Pancreas (tissue), 10 donors: ENCODE data around the gene VPS37C. TPM values are rescaled to one million over a fixed set of nuclear protein-coding genes. Genes with fewer than 3 reads are reported as not detected.
"Not testable (repeated sequence)": the region's sequence is repeated elsewhere in the genome, so short reads cannot be mapped to it uniquely, and the experiment has no call there.

Source experiments
- ATAC-seq, 4 donors: fragments of 200-7000 bp; cut with Tn5 transposase; one replicate each; pipeline versions ENCODE4 v1.8.0 to v1.9.1; 2020; ENCODE audit warnings: mild to moderate bottlenecking in 4 of 4, moderate library complexity in 4 of 4
- DNase-seq, 6 donors: peaks; one replicate each; pipeline ENCODE4 v3.0.0-alpha.2; 2020
- FAIRE-seq: peaks from 2 replicates; lab custom pipeline; 2012; peaks lifted over from hg19 to GRCh38; lab: Jason Lieb, UNC
- H3K27ac ChIP-seq, 4 donors: fragments of 200-600 bp; sonication (generic); 1 replicate in 3 of 4; 2 replicates in 1 of 4; pipeline versions ENCODE4 v1.5.0 to v1.8.0; 2020
- H3K27me3 ChIP-seq, 4 donors: fragments of 200-600 bp; one replicate each; pipeline ENCODE4 v1.8.0; 2021
- H3K36me3 ChIP-seq, 3 donors: fragments of 200-600 bp; sonication (generic) in 1 of 3; one replicate each; pipeline versions ENCODE4 v1.5.0 to v1.8.0; 2020 to 2021
- H3K4me1 ChIP-seq, 3 donors: fragments of 200-600 bp; one replicate each; pipeline ENCODE4 v1.8.0; 2021
- H3K4me3 ChIP-seq, 4 donors: fragments of 200-600 bp; sonication (generic) in 2 of 4; one replicate each; pipeline versions ENCODE4 v1.5.0 to v1.8.0; 2020 to 2021
- H3K9me3 ChIP-seq, 4 donors: fragments of 200-600 bp; one replicate each; pipeline ENCODE4 v1.8.0; 2021
- CTCF ChIP-seq, 4 donors: fragments of 200-600 bp; sonication (generic) in 3 of 4; IDR thresholded peaks; one replicate each; pipeline versions ENCODE4 v1.5.0 to v1.8.0; 2021; ENCODE audit warnings: antibody characterized with exemption in 4 of 4
- WGBS, 2 donors: extraction: QIAGEN DNeasy Blood & Tissue Kit; methylation state at CpG; one replicate each; pipeline ENCODE4 v1.1.7; 2013; 5-methylcytosine and 5-hydroxymethylcytosine counted together
- intact Hi-C, 3 donors: fragments of 100-400 bp; cut with DNase I; formaldehyde crosslinking; loops; one replicate each; pipeline versions ENCODE4 v1.11.1 to v1.14.2; 2022
- polyA plus RNA-seq, 2 donors: library from polyadenylated mRNA; stranded (reverse); fragments of 200-250 nt; gene quantifications; one replicate each; pipeline ENCODE4 v1.2.3, GENCODE V29; 2013
- total RNA-seq, 6 donors: library from RNA; stranded (reverse); fragmentation: NEBNext Ultra II Directional in 4 of 6; extraction: Animal tissue kit (Norgen Biotek cat#: 25700) in 4 of 6; gene quantifications; one replicate each; pipeline versions ENCODE4 v1.2.1 to v1.2.4, GENCODE V29; 2021 to 2023
- donor health status: healthy with polysubstance abuse.
- donor health status: DM: no; HTN: no; CAD: no; lungs with moderate emphysema.
- donor health status: DM: no; HTN: no; CAD: no.
- donor health status: control.
- donor health status: control.
- donor health status: Bipolar disorder and iron deficiency.
- donor health status: DM: yes; HTN: yes; CAD: no.
- donor health status: DM: no; HTN: no; CAD: no.
- donor health status: DM: no; HTN: no; CAD: no.
- donor health status: DM: yes; HTN: yes; CAD: no.

Gene VPS37C
- total and polyA plus RNA-seq, 8 donors = 12.1 to 25.7 (median 16.2) TPM

GRCh38 chr11:61170566-61170965 is 9.3 kb upstream of the VPS37C start:
- TF ChIP-seq CTCF (IDR thresholded peaks at IDR 0.05) = no peak
- Histone ChIP-seq H3K27me3 (no peaks in the 10 kb centered on the region), H3K4me3 (no peak overlapping the region), H3K4me1 (peaks cover 0 to 18% (median 0%) of the 10 kb centered on the region in 3 donors), H3K27ac (no peak overlapping the region), H3K9me3 (no peaks in the 10 kb centered on the region), H3K36me3 (no peaks in the 10 kb centered on the region)
- intact Hi-C loops = no loop called here
- no peak for DNase-seq
- no peak for ATAC-seq
- WGBS, 2 donors = 81 to 85% methylated on average over 9 of the region's 9 CpGs
- no peak for FAIRE-seq

DNA sequence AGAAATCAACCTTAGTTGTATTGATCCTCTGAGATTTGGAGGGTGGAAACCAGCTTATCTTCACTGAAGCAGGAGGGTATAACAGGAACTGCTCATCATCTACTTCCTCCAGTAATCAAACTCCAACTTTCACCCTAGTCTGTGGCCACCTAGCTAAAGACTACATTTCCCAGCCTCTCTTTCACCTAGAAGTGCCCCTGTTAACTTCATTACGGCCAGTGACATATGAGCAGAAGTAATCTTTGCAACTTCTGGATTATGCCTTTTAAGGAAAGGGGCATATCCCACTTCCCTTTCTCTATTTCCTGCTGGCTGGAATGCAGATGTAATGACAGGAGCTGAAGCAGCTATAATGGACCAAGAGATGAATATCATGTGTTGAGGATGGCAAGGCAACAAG is 7.6 kb upstream of the VPS37C start:
- no peaks in the 10 kb centered on the region for H3K36me3 ChIP-seq
- ATAC-seq = no peak
- FAIRE-seq = no peak
- no peak for TF ChIP-seq CTCF (IDR thresholded peaks at IDR 0.05)
- intact Hi-C loops = no loop called here
- H3K27me3 ChIP-seq = no peaks in the 10 kb centered on the region
- H3K27ac ChIP-seq = no peak overlapping the region
- H3K4me1 ChIP-seq = peaks cover 0 to 13% (median 0%) of the 10 kb centered on the region in 3 donors
- no peaks in the 10 kb centered on the region for H3K9me3 ChIP-seq
- no peak overlapping the region for H3K4me3 ChIP-seq
- 89 to 96% methylated on average over 1 of the region's 1 CpG for WGBS, 2 donors
- DNase-seq = no peak

DNA sequence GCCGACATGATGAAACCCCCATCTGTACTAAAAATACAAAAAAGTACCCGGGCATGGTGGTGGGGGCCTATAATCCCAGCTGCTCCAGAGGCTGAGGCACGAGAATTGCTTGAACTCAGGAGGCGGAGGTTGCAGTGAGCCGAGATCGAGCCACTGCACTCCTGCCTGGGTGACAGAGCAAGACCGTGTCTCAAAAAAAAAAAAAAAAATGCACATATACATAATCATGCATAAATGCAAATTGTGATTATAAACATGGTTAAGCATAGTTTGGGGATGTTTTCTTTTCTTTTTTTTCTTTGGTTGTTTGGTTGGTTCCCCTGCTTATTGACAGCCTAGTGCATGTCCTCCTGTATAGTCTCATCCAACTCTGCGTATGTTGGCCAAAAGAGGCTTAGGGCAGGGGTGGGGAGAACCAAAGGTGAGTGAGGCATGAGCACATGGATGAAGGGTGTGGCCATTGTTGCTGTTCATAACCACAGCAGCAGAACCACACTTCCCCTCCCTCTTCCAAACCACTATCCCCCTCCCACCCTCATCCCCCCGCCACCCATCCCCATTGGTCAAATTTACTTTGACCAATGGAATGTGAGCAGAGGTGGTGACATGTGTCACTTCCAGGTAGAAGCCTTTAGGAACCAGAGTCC is 6.9 kb upstream of the VPS37C start:
- H3K27ac ChIP-seq = no peak overlapping the region
- WGBS, 2 donors = 88 to 94% methylated on average over 9 of the region's 9 CpGs
- no peak for TF ChIP-seq CTCF (IDR thresholded peaks at IDR 0.05)

DNA sequence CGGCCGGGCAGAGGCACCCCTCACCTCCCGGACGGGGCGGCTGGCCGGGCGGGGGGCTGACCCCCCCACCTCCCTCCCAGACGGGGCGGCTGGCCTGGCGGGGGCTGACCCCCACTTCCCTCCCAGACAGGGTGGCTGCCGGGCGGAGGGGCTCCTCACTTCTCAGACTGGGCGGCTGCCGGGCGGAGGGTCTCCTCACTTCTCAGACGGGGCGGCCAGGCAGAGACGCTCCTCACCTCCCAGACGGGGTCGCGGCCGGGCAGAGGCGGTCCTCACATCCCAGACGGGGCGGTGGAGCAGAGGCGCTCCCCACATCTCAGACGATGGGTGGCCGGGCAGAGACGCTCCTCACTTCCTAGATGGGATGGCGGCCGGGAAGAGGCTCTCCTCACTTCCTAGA is 5.1 kb upstream of the VPS37C start:
- intact Hi-C loops, FAIRE-seq, H3K9me3 ChIP-seq, H3K4me3 ChIP-seq, ATAC-seq, H3K36me3 ChIP-seq, H3K27me3 ChIP-seq, H3K27ac ChIP-seq, DNase-seq: not testable (repeated sequence)
- H3K4me1 ChIP-seq = peaks cover 0 to 20% (median 4%) of the 10 kb centered on the region in 3 donors
- 92 to 97% methylated on average over 20 to 24 of the region's 31 CpGs for WGBS, 2 donors

More for the DNA sequence above, 6.9 kb upstream of the VPS37C start:
- no peaks in the 10 kb centered on the region for H3K27me3 ChIP-seq
- intact Hi-C loops = no loop called here
- H3K4me3 ChIP-seq = no peak overlapping the region
- H3K36me3 ChIP-seq = no peaks in the 10 kb centered on the region
- ATAC-seq (no peak), FAIRE-seq (no peak), DNase-seq (no peak)
- H3K4me1 ChIP-seq = peaks cover 0 to 10% (median 0%) of the 10 kb centered on the region in 3 donors
- no peaks in the 10 kb centered on the region for H3K9me3 ChIP-seq

DNA sequence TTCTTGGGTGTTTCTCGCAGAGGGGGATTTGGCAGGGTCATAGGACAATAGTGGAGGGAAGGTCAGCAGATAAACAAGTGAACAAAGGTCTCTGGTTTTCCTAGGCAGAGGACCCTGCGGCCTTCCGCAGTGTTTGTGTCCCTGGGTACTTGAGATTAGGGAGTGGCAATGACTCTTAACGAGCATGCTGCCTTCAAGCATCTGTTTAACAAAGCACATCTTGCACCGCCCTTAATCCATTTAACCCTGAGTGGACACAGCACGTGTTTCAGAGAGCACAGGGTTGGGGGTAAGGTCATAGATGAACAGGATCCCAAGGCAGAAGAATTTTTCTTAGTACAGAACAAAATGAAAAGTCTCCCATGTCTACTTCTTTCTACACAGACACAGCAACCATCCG is 4.6 kb upstream of the VPS37C start:
- H3K27me3 ChIP-seq, FAIRE-seq, DNase-seq, H3K36me3 ChIP-seq, H3K4me3 ChIP-seq, H3K27ac ChIP-seq, H3K9me3 ChIP-seq, ATAC-seq, intact Hi-C loops: not testable (repeated sequence)
- 80 to 83% methylated on average over 1 of the region's 7 CpGs for WGBS, 2 donors
- H3K4me1 ChIP-seq = peaks cover 0 to 20% (median 4%) of the 10 kb centered on the region in 3 donors
